Caki2 (cell line): ENCODE measurements around the gene SALL1. TPM values are rescaled to one million over a fixed set of nuclear protein-coding genes. Genes with fewer than 3 reads are reported as not detected.

Experiments used
- DNase-seq: peaks from one replicate; pipeline ENCODE4 v3.0.0-alpha.2; 2015; ENCODE audit warnings: low read depth
- in situ Hi-C: cut with HindIII; loops from 2 replicates; pipeline ENCODE4 v1.10.0; 2016; ENCODE audit warnings: low sequenced_read_pairs, low pct_unique_long_range_greater_than_20kb, mixed read lengths
- total RNA-seq: library from RNA; depleted of rRNA; stranded (reverse); fragments of >200 nt; shearing (Covaris generic); gene quantifications from 2 replicates; pipeline ENCODE4 v1.2.3, GENCODE V29; 2014; ENCODE audit warnings: low replicate concordance

The SALL1 gene
- total RNA-seq, 1 experiment from 2014 or later: 5.6 TPM

GRCh38 chr16:51093726-51094280 is 57.3 kb downstream of the SALL1 start:
- DNase-seq: no peak
- in situ Hi-C loops: no loop called here
